HG03575 (cell line): Measurements from ENCODE around the gene GALNT10.

Experiments used
- ATAC-seq: cut with Tn5 transposase; IDR thresholded peaks from one replicate; pipeline ENCODE4 v1.9.1; 2021; ENCODE audit not compliant: unreplicated experiment, insufficient number of reproducible peaks, low FRiP score; ENCODE audit errors: extremely low read depth

Gene GALNT10

DNA sequence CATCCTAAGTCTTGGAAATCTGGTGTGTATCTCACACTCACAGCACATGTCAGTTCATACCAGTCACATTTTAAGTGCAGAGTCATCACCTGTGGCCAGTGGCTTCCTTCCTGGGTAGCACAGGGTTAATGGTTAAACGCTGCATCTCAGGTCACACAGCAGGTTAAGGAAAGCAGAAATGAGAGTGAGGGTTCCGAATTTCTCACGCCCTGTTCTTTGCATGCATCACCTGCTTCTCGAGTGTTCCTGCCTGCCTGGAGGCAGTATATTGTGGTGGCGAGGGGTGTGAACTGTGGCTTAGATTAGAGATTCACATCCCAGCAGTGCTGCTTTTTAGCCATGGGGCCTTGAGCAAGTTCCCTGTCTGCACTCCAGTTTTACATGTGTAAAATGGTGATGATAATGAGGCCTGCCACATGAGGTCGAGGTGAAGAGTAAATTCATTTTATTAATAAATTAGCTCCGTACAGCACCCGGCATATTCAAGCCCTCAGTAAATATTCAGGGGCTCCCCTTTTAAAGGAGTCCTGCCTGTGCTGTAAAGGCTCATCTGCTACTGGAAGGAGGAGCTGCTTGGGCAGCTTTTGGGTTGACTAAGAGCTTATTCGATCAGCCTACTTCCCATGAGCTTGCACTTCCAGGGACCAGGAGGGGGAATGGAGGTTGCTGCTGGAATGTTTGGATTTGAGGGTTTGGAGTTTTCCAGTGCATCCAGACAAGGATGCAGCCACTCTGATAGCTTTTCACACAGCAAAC is 194.1 kb downstream of the GALNT10 start:
- ATAC-seq: peak; percentile 98

DNA sequence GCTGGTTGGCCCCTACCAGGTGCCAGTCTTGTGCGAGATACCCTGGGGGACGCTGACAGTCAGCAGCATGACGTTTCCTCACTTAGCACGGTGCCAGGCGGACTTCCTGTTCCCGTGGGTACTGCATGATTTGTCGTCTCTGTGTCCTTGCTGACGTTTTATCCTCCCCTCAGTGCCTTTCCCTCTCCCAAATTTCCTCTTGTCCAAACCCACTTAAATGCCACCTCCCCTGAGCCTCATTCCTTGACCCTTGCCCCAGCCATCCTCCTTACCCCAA is 194.6 kb downstream of the GALNT10 start:
- no peak for ATAC-seq

DNA sequence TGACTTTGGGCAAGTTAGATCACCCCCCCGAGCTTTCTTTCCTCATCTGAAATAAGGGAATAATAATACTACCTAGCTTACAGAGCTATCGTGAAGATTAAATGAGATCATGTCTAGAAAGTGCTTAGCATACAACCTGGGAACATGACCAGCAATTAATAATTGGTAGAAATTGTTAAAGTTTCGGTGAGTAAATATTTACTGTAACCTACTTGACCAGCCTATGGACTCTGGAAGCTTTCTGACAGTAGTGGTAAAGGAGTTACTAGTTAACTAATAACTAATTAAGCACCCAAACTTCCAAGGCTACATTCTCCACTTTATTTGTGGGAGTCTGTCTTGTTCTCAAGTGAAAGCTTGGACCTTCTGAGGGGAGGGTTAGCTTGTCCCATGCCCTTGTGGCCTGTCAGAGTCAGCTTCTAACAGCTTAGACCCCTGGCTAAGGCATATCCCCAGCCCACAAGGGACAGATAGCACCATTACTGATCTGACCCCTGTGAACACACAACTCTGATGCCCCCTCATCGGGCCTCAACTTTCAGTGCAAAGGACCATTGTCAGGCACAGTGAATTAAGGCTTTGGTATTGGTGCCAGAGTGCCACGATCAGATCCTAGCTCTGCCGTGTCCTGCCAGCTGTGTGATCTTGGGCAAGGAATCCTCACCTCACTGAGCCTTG is 196.6 kb downstream of the GALNT10 start:
- ATAC-seq: no peak

DNA sequence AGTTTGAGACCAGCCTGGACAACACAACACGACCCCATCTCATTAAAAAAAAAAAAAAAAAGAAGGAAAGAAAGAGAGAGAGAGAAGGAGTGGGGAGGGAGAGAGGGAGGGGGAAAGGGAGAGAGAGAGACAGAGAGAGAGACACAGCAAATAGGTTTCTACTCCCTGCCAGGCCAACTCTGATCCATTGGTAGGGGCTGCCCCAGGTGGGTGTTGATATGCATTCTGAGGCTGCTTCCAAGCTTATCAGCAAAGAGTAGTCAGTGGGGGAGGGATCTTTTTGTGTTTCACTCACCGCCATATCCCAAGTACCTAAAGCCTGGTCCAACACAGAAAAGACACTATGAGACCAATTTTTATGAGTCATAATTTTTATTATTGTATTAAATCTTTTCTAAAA is 198.3 kb downstream of the GALNT10 start:
- ATAC-seq: no peak

DNA sequence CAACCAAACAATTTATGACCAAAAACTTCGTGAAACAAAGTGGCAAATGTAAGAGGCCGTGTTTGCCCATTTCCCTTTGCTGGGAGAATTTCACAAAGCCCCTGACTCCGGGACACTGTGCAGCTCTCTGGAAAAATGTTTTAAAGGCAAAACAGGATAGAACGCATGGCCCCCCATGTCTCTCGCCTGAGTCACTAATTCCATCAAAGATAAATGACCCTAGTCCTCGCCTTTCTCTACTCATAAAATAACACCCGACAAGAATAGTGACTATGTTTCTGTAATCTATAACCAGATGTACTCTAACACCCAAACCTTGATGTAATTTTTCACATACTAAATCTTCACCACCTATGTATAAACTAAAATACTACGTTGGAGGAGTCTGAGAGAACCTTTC is 199.6 kb downstream of the GALNT10 start:
- ATAC-seq: no peak

DNA sequence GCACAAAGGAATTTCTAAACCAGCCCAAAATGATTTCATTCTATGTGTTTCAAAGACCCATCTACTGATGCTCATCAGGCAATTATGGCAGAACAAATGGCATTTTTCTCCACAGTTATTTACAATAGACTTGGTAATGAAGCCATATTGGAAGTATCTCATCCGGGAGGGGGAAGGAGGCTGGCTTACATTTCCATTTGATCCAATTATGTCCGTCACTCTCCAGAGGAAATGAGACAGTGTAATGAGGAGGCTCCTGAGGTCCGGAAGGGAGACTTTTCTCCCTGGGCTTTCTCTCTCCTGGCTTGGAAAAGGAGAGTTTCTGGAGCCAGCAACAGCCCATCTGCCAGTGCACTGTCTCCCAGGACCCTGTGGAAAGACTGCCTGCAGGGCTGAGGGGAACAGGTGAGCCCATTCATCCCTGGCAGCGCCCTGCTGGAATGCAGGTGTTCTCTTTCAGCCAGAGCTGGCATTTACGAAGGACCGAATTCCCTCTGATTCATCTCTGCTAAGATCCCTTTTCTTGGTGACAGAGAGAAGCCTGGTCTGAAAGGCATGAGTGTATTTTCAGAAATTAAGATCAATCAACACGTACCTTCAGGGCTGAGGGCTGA is 200.3 kb downstream of the GALNT10 start:
- no peak for ATAC-seq

DNA sequence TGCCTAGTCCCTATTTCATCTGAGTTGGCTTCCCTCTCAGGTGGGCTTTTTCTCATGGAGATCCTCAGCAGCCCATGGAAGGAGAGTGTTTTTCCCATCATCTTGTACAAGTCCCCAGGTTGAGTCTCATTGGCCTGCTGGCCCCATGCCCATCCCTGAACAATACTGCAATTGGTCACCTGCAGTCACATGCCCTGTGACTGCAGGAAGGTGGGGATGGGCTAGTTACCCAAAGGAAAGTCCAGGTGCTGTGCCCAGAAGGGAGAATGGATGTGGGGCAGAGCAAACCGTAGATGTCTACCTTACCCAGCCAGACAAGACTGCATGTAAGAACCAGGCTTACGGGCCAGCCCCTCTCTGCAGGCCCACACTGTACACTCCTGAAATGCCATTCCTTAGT is 201.3 kb downstream of the GALNT10 start:
- no peak for ATAC-seq

DNA sequence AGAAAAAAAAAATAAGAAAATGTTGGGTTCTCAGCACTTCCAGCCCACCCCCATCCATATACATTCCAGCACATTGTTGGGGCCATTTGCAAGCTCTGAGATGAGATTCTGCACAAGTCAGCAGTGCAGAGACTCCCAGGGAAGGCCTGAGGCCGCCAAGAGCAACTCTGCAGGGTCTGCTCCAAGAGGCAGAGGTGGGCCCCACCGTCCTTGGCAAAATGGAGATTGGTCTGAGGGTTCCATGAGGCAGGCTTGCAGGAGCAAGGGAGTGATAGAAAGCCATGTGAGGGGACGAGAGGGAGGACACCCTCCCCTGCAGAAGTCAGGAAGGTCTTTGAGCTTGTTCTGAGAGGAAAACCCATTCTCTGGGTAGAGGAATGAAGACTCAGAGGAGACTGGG is 203.3 kb downstream of the GALNT10 start:
- no peak for ATAC-seq

DNA sequence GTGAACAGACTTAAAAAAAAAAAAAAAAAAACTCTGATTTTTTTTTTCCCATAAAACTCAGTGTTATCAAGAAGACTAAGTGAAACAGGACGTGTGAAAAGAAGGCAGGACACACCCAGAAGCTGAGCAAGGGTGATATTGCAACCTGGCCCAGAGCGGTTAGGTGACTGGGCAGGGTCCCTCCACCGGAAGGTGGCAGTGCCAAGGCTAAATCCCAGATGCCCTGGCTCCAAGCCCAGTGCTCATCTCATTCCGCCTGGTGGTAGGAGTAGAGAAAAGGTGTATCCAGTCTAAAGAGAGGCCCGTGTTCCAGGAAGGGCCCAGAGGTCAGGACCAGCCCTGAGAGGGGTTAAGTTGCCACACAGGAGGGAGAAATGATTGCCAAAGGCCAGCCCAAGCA is 203.8 kb downstream of the GALNT10 start:
- no peak for ATAC-seq

DNA sequence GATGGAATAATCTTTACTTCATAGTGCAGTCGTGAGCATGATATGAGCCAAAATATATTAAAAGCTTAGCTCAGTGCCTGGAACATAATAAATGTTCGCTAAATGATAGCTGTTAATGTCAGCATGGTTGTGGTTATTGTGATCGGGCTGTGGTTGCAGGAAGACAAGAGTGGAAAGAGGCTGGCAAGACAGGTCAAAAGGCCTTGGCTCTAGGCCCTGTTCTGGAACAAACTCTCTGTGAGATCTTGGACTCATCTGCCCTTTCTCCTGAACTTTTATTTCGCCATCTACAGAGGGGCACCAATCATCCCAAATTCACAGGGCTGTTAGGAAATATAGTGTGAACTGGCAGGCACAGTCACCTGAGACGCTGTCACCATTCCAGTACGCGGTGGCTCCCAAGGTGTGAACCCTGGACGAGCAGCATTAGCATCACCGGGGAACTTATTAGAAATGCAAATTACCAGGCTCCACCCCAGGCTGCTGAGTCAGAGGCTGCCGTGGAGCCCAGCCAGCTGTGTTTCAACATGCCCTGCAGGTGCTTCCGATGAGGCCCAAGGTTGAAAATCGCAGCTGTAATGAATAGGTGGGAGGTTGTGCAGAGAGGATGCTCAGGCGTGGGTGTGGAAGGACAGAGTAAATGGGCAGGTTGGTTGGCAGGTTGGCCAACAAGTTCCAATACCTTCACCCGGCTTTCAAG is 205.0 kb downstream of the GALNT10 start:
- ATAC-seq: no peak

DNA sequence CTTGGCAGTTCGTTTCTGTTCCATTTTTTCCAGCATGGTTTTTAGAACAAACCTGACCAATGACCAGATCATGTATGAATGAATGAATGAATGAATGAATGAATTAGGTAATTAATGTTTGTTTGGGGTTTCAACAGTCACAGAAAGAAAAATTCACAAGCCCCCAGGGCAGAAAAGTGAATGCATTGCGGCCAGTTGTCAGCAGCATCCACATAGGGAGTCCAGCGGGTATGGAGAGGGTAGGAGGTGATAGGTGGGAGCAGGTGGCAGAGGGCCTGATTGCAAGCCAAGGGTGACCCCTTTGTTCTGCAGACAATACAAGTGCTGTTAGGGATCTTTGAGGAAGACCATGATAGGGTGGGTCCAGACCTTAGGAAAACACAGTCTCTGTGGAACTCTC is 205.6 kb downstream of the GALNT10 start:
- ATAC-seq: no peak

DNA sequence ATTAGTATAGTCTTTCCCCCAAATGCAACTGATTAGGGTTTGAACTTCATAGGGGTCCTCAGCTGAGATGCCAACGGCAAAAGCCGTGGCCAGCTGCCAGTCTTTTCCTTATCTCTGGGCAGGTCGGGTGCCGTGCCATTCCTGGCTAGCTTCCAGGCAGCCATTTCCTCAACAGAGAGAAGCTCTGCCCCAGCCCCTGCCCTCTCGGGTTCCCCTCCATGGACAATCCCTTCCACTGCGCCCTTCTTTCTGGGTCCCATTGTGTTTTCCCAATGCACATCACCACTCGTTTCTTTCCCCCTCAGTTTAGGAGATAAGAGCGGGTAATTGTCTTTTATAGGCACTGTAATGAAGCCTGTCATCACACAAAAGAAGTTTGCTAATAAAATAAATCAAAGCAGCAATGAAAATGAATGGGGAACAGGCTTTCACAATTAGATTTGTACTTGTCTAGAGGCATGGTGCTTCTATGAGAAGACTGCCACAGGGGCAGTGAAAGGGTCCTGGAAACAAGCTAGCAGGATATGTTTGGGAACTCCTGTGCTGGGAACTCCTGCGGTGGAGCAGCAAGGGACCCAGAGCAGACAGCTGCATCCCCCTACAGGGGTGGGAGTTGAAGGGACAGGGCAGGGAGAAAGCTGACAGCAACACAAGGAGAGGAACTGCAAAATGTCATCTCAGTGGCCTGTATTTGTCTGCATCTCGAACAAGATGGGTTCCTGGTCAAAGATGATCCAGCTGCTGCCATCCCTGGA is 207.3 kb downstream of the GALNT10 start:
- ATAC-seq: no peak

DNA sequence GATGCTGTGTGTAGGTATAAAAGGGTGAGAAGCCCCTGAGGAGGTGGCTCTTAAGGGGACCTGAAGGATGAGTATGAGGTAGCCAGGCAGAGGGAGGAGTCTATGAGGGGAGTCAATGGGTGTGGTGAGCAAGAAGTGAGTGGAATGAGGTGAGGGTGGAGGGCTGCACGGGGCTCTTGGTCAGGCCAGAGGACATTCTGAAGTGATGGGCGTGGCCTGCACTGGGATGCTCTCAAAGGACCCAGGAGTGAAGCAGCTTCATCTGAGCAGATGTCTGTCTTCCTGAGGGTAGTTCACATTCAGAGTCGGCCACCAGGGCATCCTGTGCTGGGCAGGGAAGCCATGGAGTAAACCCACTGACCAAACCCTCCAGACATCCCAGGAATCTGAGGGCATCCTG is 210.1 kb downstream of the GALNT10 start:
- no peak for ATAC-seq

DNA sequence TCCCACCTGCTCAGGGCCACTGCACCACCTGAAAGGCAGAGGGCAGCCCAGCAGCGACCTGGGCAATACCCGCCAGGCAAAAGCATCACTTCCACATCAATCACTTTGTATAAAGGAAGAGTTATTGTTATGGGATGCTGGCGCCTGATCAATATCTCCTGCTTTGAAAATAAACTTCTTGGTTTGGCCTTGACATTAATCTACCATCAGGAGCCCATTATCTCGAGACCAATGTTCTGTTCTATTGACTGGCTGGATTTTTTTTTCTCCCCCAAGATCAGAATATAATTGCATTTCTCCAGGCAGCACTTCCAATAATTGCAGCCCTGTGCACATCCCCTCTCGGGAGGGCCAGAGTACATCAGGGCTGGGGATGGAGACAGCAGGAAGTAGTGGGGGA is 210.8 kb downstream of the GALNT10 start:
- ATAC-seq: no peak

DNA sequence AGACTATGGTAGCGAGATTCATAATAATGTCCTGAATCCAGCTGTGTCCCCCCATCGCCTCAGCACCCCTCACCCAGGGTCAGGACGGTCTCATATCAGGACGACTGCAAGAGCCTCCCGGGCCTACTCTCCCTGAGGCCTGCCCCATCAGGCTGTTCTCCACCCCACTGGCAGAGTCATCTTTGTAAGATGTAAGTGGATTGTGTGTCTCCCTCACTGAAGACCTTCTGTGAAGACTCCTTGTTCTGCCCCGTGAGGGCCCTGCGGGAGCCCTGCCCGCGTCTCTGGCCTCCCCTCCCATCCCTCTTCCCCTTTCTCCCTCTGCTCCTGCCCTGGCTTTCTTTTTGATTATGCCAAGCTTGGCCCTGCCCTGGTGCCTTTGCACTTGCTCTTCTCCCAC is 211.4 kb downstream of the GALNT10 start:
- ATAC-seq: no peak

DNA sequence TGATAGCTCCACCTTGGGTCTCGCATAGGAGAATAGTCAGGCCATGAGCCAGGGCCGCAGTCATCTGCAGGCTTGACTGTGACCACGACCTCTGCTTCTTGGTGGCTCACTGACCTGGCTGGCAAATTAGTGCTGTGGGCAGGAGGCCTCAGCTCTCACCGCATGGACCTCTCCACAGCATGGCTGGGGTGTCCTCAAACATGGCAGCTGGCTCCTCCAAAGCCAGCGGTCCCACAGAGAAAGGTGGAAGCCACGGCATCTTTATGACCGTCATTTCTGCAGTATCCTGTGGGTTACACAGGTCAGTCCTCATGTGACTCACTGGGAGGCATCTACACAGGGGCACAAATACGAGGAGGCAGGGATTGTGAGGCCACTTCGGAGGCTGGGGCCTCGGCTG is 212.1 kb downstream of the GALNT10 start:
- ATAC-seq: no peak

DNA sequence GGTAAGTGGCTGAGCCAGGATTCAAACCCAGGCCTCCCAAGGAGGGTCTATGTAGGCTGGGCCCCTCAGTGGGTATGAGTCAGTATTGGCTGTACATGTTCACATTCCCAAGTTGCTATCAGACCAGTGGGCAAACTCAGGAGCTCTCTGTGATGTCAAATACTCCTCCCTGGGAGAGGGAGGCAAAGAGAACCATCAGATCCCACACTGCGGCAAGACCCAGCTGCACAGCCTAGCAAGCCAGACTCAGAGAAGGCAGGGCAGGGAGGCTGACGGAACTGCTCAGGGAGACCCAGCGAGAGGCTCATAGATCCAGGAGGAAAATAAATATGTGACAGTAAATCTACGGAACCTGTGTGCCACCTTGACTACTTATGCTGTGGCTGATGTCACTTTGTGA is 212.7 kb downstream of the GALNT10 start:
- no peak for ATAC-seq

DNA sequence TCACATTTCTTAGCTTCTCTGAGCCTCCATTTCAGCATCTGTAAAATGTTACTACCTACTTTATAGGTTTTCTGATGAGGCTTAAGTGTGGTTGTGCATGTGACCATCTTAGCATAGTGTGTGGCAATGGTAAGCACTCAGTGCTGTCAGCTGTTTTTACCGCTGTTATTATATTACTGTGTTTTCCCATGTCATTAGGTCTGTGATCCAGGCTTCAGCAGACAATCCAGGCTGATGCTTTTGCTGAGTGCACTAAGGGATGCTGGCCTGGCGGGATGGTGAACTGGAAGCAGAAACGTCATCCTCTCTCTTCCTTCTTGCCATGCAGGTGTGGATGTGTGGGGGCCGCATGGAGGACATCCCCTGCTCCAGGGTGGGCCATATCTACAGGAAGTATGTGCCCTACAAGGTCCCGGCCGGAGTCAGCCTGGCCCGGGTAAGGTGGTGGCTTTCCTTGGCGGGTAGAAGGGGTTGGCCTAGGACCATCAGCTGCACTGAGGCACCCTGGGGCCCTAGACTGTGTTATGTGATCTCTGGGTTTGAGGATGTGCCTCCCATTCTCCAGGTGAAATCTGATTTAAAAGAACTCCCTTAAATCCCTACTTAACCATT is 213.3 kb downstream of the GALNT10 start:
- ATAC-seq: no peak
